Measurements from ENCODE around the gene PLA2G6. TPM values are rescaled to one million over a fixed set of nuclear protein-coding genes. Genes with fewer than 3 reads are reported as not detected.
A peak's percentile ranks its signal among the peaks of the same experiment; 100 is the strongest.

Gene PLA2G6
- total and polyA plus RNA-seq, 2 of the 4 experiments (the other 2 are of a cell fraction) = 6.1 to 10.3 TPM

DNA sequence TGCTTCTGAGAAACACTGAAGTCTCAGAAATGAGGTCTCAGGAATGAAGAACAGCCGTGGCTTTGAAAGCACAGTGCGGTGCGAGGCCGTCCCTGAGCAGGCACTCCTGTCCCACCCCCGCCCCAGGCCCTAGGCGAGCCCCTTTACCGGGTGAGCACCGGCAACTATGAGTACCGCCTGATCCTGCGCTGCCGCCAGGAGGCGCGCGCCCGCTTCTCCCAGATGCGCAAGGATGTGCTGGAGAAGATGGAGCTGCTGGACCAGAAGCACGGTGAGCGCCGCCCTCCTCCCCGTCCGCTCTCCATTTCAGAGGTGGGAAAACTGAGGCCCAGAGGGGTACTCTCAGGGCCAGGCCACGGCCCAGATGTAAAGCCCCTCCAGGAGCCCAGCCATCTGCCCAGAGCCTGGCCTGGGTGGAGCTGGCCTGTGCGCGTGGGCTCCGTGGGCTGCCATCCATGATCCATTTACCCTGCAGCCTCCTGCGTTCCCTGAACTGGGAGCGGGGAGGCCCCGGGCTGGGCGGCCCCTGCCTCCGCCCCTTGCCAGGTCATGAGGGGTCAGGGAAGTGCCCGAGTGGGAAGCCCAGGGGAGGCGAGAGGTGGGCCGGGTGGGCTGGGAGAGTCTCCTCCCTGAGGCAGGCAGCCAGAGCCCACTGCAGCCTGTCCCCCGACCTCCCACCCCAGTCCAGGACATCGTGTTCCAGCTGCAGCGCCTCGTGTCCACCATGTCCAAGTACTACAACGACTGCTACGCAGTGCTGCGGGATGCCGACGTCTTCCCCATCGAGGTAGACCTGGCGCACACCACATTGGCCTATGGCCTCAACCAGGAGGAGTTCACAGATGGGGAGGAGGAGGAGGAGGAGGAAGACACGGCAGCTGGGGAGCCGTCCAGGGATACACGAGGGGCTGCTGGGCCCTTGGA lies 107.2 kb downstream of the PLA2G6 start:
- Histone ChIP-seq H3K56ac (ENCODE audit: extremely low read depth, insufficient read depth, low read length) (no peak overlapping the region), H3K14ac (replicated peaks; ENCODE audit: low read depth, low read length) (no peak overlapping the region), H4K20me1 (ENCODE audit: insufficient read depth, low read length) (no peaks in the 10 kb centered on the region), H3K4me2 (ENCODE audit: low read depth, low read length) (no peak overlapping the region), H2BK15ac (ENCODE audit: low read depth, low read length) (no peak overlapping the region), H2BK20ac (ENCODE audit: low read depth, low read length) (no peak overlapping the region), H2BK5ac (ENCODE audit: low read depth, low read length, poor library complexity, severe bottlenecking) (no peak overlapping the region), H3K4me3 (ENCODE audit: insufficient read depth, low read depth, low read length) (no peak overlapping the region), H4K8ac (ENCODE audit: low read depth in 2 of 2, low read length in 2 of 2) (no peak overlapping the region), H3K18ac (ENCODE audit: low read depth, low read length) (no peak overlapping the region), H3K27ac (ENCODE audit: insufficient read depth, low read length) (no peak overlapping the region), H2BK120ac (ENCODE audit: low read depth, low read length) (no peak overlapping the region), H3K79me1 (ENCODE audit: low read depth in 1 of 2, low read length in 2 of 2) (no peaks in the 10 kb centered on the region), H3K4ac (ENCODE audit: low read depth, low read length) (no peak overlapping the region), H3K36me3 (ENCODE audit: control insufficient read depth, insufficient read depth, low read length) (peaks cover 10% of the 10 kb centered on the region), H3K4me1 (ENCODE audit: control insufficient read depth, insufficient read depth, low read length) (no peaks in the 10 kb centered on the region), H2AK9ac (replicated peaks; ENCODE audit: low read depth, low read length, poor library complexity) (no peak overlapping the region), H2AK5ac (ENCODE audit: low read depth, low read length) (no peak overlapping the region), H4K5ac (ENCODE audit: low read depth, low read length) (no peak overlapping the region), H3K9me3 (ENCODE audit: control insufficient read depth, insufficient read depth, low read length) (no peaks in the 10 kb centered on the region), H3K27me3 (ENCODE audit: control insufficient read depth, insufficient read depth, low read length) (no peaks in the 10 kb centered on the region; the same call in 1 of the 2 replicates), H3K9me1 (ENCODE audit: insufficient read depth, low read length) (no peaks in the 10 kb centered on the region), H2AFZ (replicated peaks; ENCODE audit: low read length, poor library complexity) (no peak overlapping the region), H4K91ac (ENCODE audit: insufficient read depth, low read depth, low read length) (no peak overlapping the region), H3K23ac (ENCODE audit: low read depth, low read length) (no peak overlapping the region), H3K9ac (ENCODE audit: low read depth, low read length) (no peak overlapping the region)
- DNase-seq = peak; percentile 41
- ATAC-seq (ENCODE audit: low read depth) = peak; percentile 73
- dilution Hi-C loops (cut with HindIII; ENCODE audit: low sequenced_read_pairs, unreplicated experiment) (no loop called here), intact Hi-C loops (cut with micrococcal nuclease) (loop anchor here (5.0 kb wide), 1 partner anchor 278 kb away; no protein-coding TSS in a partner anchor), in situ Hi-C loops (cut with MboI; ENCODE audit: low sequenced_read_pairs) (no loop called here)
- BruUV-seq (replicated peaks) = no TSS peak
- ChIA-PET CTCF (no interaction called here), POLR2A (ENCODE audit: unreplicated experiment) (interaction anchor here (0.6 kb wide), 1 partner anchor 267 kb away, joined by 4 read pairs; no protein-coding TSS in a partner anchor)
- WGBS, 2 experiments (ENCODE audit: extremely low coverage in 2 of 2, insufficient read length in 1 of 2) = 72% methylated on average over 19 of the region's 47 CpGs; no CpG with 5 or more reads in 1 of the 2 experiments
- TF ChIP-seq POLR2A (IDR thresholded peaks at IDR 0.05; ENCODE audit: low read depth, low read length) = no peak
- TF ChIP-seq, protein P1, sequence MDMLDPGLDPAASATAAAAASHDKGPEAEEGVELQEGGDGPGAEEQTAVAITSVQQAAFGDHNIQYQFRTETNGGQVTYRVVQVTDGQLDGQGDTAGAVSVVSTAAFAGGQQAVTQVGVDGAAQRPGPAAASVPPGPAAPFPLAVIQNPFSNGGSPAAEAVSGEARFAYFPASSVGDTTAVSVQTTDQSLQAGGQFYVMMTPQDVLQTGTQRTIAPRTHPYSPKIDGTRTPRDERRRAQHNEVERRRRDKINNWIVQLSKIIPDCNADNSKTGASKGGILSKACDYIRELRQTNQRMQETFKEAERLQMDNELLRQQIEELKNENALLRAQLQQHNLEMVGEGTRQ (IDR thresholded peaks at IDR 0.05; ENCODE audit: low read depth, low read length) = no peak
- TF ChIP-seq, protein P2, sequence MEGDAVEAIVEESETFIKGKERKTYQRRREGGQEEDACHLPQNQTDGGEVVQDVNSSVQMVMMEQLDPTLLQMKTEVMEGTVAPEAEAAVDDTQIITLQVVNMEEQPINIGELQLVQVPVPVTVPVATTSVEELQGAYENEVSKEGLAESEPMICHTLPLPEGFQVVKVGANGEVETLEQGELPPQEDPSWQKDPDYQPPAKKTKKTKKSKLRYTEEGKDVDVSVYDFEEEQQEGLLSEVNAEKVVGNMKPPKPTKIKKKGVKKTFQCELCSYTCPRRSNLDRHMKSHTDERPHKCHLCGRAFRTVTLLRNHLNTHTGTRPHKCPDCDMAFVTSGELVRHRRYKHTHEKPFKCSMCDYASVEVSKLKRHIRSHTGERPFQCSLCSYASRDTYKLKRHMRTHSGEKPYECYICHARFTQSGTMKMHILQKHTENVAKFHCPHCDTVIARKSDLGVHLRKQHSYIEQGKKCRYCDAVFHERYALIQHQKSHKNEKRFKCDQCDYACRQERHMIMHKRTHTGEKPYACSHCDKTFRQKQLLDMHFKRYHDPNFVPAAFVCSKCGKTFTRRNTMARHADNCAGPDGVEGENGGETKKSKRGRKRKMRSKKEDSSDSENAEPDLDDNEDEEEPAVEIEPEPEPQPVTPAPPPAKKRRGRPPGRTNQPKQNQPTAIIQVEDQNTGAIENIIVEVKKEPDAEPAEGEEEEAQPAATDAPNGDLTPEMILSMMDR (conservative IDR thresholded peaks at IDR 0.05; ENCODE audit: low read depth, low read length) = peak; percentile 57
- TF ChIP-seq RFX5 (IDR thresholded peaks at IDR 0.05; ENCODE audit: low read depth, low read length) = no peak
- TF ChIP-seq FOS (IDR thresholded peaks at IDR 0.05; ENCODE audit: low read depth, low read length) = no peak
- no peak for TF ChIP-seq CEBPB (IDR thresholded peaks at IDR 0.05; ENCODE audit: low read depth, low read length)
- TF ChIP-seq MAFK (IDR thresholded peaks at IDR 0.05; ENCODE audit: low read depth, low read length) = no peak
- TF ChIP-seq RCOR1 (IDR thresholded peaks at IDR 0.05; ENCODE audit: insufficient replicate concordance, low read length) = no peak
- peak; percentile 59 for TF ChIP-seq SMC3 (IDR thresholded peaks at IDR 0.05; ENCODE audit: low read depth, low read length)
- no peak for TF ChIP-seq MAZ (IDR thresholded peaks at IDR 0.05; ENCODE audit: borderline replicate concordance, low read depth, low read length)
- TF ChIP-seq, protein P3, sequence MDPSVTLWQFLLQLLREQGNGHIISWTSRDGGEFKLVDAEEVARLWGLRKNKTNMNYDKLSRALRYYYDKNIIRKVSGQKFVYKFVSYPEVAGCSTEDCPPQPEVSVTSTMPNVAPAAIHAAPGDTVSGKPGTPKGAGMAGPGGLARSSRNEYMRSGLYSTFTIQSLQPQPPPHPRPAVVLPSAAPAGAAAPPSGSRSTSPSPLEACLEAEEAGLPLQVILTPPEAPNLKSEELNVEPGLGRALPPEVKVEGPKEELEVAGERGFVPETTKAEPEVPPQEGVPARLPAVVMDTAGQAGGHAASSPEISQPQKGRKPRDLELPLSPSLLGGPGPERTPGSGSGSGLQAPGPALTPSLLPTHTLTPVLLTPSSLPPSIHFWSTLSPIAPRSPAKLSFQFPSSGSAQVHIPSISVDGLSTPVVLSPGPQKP (IDR thresholded peaks at IDR 0.05; ENCODE audit: borderline replicate concordance, low read depth, low read length) = no peak
- no peak for TF ChIP-seq BHLHE40 (IDR thresholded peaks at IDR 0.05; ENCODE audit: low read depth, low read length)
- TF ChIP-seq MXI1 (IDR thresholded peaks at IDR 0.05; ENCODE audit: borderline replicate concordance, low read depth, low read length) = no peak
- TF ChIP-seq CHD1 (IDR thresholded peaks at IDR 0.05; ENCODE audit: low read depth, low read length) = no peak

Data from IMR-90 (cell line).